Endothelial cell of umbilical vein (primary cell): ENCODE data around the gene OPA1. TPM values are rescaled to one million over a fixed set of nuclear protein-coding genes. Genes with fewer than 3 reads are reported as not detected.

ENCODE experiments used
- BruUV-seq: library from RNA; stranded (reverse); fragments of 400-500 nt; replicated peaks from 2 replicates; lab custom pipeline; 2021; lab: Mats Ljungman, UMichigan
- CTCF ChIA-PET: fragments of 300-600, 350-600 bp; sonication (Branson Sonifier 250); formaldehyde crosslinking; loops from one replicate; lab custom pipeline; 2021; ENCODE audit warnings: antibody characterized with exemption, inconsistent platforms; lab: Charles Lee
- POLR2A ChIA-PET: fragments of 300-600, 350-600 bp; sonication (Branson Sonifier 250); formaldehyde crosslinking; loops from one replicate; lab custom pipeline; 2021; ENCODE audit warnings: antibody characterized with exemption, inconsistent platforms; lab: Charles Lee
- DNase-seq: peaks from one replicate; pipeline ENCODE4 v3.0.0-alpha.2; 2011; ENCODE audit warnings: low read depth, low spot score
- FAIRE-seq: peaks from 2 replicates; lab custom pipeline; 2011; peaks lifted over from hg19 to GRCh38; lab: Jason Lieb, UNC
- H2AFZ ChIP-seq: 2 replicates; pipeline ENCODE4 v1.6.0; 2012; ENCODE audit warnings: low read depth, low read length, control low read depth, inconsistent platforms
- H3K27ac ChIP-seq: 2 replicates; pipeline ENCODE4 v1.5.1; 2011; ENCODE audit warnings: low read depth, mild to moderate bottlenecking, control low read depth, low read length, moderate library complexity; ENCODE audit not compliant: insufficient read depth
- H3K27me3 ChIP-seq, 2 experiments: 2 replicates each; pipeline versions ENCODE4 v1.6.0 to v1.6.1; 2011; ENCODE audit warnings: low read length in 2 of 2, mixed read lengths in 1 of 2; ENCODE audit not compliant: control insufficient read depth in 2 of 2, insufficient read depth in 2 of 2
- H3K36me3 ChIP-seq, 2 experiments: 2 replicates in 1 of 2; 3 replicates in 1 of 2; pipeline ENCODE4 v1.5.1; 2011; ENCODE audit warnings: low read length in 2 of 2, mild to moderate bottlenecking in 1 of 2, moderate library complexity in 1 of 2; ENCODE audit not compliant: control insufficient read depth in 2 of 2, insufficient read depth in 2 of 2; ENCODE audit errors: extremely low read depth in 1 of 2
- H3K4me1 ChIP-seq: 3 replicates; pipeline ENCODE4 v1.5.1; 2011; ENCODE audit warnings: mild to moderate bottlenecking, low read length; ENCODE audit not compliant: control insufficient read depth, insufficient read depth; ENCODE audit errors: extremely low read depth
- H3K4me2 ChIP-seq: 2 replicates; pipeline ENCODE4 v1.6.1; 2011; ENCODE audit warnings: low read length, control low read depth, mixed read lengths; ENCODE audit not compliant: insufficient read depth
- H3K4me3 ChIP-seq, 3 experiments: fragments of 200-600 bp in 1 of 3; sonication (generic), shearing (Covaris generic) in 1 of 3; replicated peaks in 1 of 3; 2 replicates each; pipeline ENCODE4 v1.5.1; 2011 to 2016; ENCODE audit warnings: control low read depth in 3 of 3, low read length in 3 of 3, mild to moderate bottlenecking in 2 of 3, inconsistent platforms in 1 of 3, low read depth in 1 of 3, moderate library complexity in 1 of 3; ENCODE audit not compliant: insufficient read depth in 1 of 3
- H3K79me2 ChIP-seq: 2 replicates; pipeline ENCODE4 v1.6.0; 2012; ENCODE audit warnings: low read length, inconsistent platforms; ENCODE audit not compliant: control insufficient read depth, insufficient read depth
- H3K9ac ChIP-seq: replicated peaks from 2 replicates; pipeline ENCODE3; 2011; ENCODE audit warnings: low read length, control low read depth; ENCODE audit not compliant: insufficient read depth; ENCODE audit errors: extremely low read depth
- H3K9me1 ChIP-seq: replicated peaks from 3 replicates; pipeline ENCODE4 v1.6.0; 2011; ENCODE audit warnings: mild to moderate bottlenecking, low read length; ENCODE audit not compliant: control insufficient read depth, insufficient read depth; ENCODE audit errors: extremely low read depth
- H3K9me3 ChIP-seq: replicated peaks from 2 replicates; pipeline ENCODE4 v1.5.1; 2012; ENCODE audit warnings: low read length, inconsistent platforms; ENCODE audit not compliant: control insufficient read depth, insufficient read depth
- H4K20me1 ChIP-seq: replicated peaks from 2 replicates; pipeline ENCODE3; 2011; ENCODE audit warnings: mild to moderate bottlenecking, low read length; ENCODE audit not compliant: control insufficient read depth, insufficient read depth; ENCODE audit errors: extremely low read depth
- CTCF ChIP-seq, 2 donors: IDR thresholded peaks; 1 replicate in 1 of 2; 2 replicates in 1 of 2; pipeline ENCODE4 v1.5.1; 2011; ENCODE audit warnings: low read length in 2 of 2, mild to moderate bottlenecking in 2 of 2, moderate library complexity in 2 of 2, control low read depth in 1 of 2, inconsistent platforms in 1 of 2, low read depth in 1 of 2; ENCODE audit not compliant: insufficient read depth in 1 of 2; ENCODE audit errors: extremely low read depth in 1 of 2
- EZH2 ChIP-seq: IDR thresholded peaks from 2 replicates; pipeline ENCODE4 v1.6.1; 2012; ENCODE audit warnings: borderline replicate concordance, low read depth, mild to moderate bottlenecking, moderate library complexity, low read length, inconsistent platforms; ENCODE audit not compliant: severe bottlenecking
- FOS ChIP-seq: IDR thresholded peaks from 2 replicates; pipeline ENCODE4 v1.6.1; 2011; ENCODE audit warnings: mild to moderate bottlenecking, low read length, moderate library complexity, borderline replicate concordance; ENCODE audit not compliant: insufficient read depth
- GATA2 ChIP-seq: IDR thresholded peaks from 2 replicates; pipeline ENCODE4 v1.7.0; 2011; ENCODE audit warnings: low read depth, mild to moderate bottlenecking, moderate library complexity, mixed read lengths, low read length; ENCODE audit not compliant: insufficient read length, insufficient read depth
- JUN ChIP-seq: IDR thresholded peaks from 2 replicates; pipeline ENCODE4 v1.6.1; 2011; ENCODE audit warnings: borderline replicate concordance, low read depth; ENCODE audit not compliant: insufficient read length, insufficient read depth
- MAX ChIP-seq: IDR thresholded peaks from 2 replicates; pipeline ENCODE4 v1.6.1; 2011; ENCODE audit not compliant: insufficient read depth, insufficient read length
- MYC ChIP-seq: IDR thresholded peaks from one replicate; pipeline ENCODE4 v1.6.1; 2011; ENCODE audit warnings: mild to moderate bottlenecking, low read depth, low read length
- POLR2A ChIP-seq: IDR thresholded peaks from 2 replicates; pipeline ENCODE4 v1.6.1; 2012; ENCODE audit warnings: low read depth, mild to moderate bottlenecking, control low read depth, low read length
- POLR2AphosphoS5 ChIP-seq: IDR thresholded peaks from 2 replicates; pipeline ENCODE4 v1.6.1; 2012; ENCODE audit warnings: low read depth, mild to moderate bottlenecking, control low read depth, low read length, moderate library complexity; ENCODE audit not compliant: insufficient read depth
- dilution Hi-C: fragments of 300-500 bp; cut with MboI; formaldehyde crosslinking; loops from one replicate; pipeline ENCODE4 v1.15.0; 2019; ENCODE audit warnings: low sequenced_read_pairs; ENCODE audit not compliant: extremely low pct_ligation_motif_present
- intact Hi-C: fragments of 100-400 bp; cut with micrococcal nuclease; formaldehyde crosslinking; loops from one replicate; pipeline ENCODE4 v1.10.0; 2022
- polyA plus RNA-seq, 4 experiments: library from polyadenylated mRNA; depleted of rRNA in 3 of 4; stranded (reverse) in 3 of 4; unstranded in 1 of 4; fragments of >200 nt; gene quantifications; 2 replicates each; pipeline versions ENCODE4 v1.2.1 to v1.2.3, GENCODE V29; 2011 to 2012; ENCODE audit warnings: missing spikeins in 1 of 4
- total RNA-seq: library from RNA; stranded (reverse); gene quantifications from 2 replicates; pipeline ENCODE4 v1.2.3, GENCODE V29; 2021

Gene OPA1
- total and polyA plus RNA-seq, 2 donors (not counting 3 experiments of a cell fraction or from before 2014, with no cell fraction given) = 10.0 to 62.0 TPM

DNA sequence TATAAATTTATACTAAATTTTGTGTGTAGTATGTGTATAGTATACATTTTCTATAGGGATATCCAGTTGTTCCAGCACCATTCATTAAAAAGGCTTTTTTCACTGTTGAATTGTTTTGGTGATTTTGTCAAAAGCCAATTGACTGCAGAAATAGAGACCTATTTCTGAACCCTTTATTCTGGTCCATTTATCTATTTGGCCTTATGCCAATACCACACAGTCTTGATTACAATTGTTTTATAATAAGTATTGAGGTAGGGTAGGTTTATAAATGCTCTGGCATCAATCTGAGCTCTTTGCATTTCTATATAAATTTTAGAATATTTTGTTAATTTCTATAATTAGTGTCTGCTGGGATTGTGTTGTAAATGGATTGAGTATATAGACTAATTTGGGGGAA is 6.5 kb upstream of the OPA1 start:
- DNase-seq = no peak
- Histone ChIP-seq H3K79me2 (no peaks in the 10 kb centered on the region), H3K27ac (no peak overlapping the region), H3K9ac (no peak overlapping the region), H3K36me3 (no peaks in the 10 kb centered on the region), H3K9me3 (no peaks in the 10 kb centered on the region), H2AFZ (no peak overlapping the region), H3K27me3 (peaks cover 5 to 7% of the 10 kb centered on the region in 2 experiments), H4K20me1 (no peaks in the 10 kb centered on the region), H3K4me1 (no peaks in the 10 kb centered on the region), H3K9me1 (no peaks in the 10 kb centered on the region), H3K4me2 (no peak overlapping the region), H3K4me3 (no peak overlapping the region)
- intact Hi-C loops = no loop called here
- dilution Hi-C loops = no loop called here
- no peak for FAIRE-seq
- TF ChIP-seq POLR2A (no peak), JUN (no peak), MAX (no peak), EZH2 (no peak), FOS (no peak), GATA2 (no peak), POLR2AphosphoS5 (no peak), MYC (no peak), CTCF (IDR thresholded peaks at IDR 0.05; ENCODE audit: extremely low read depth in 1 of 2, insufficient read depth in 1 of 2, low read depth in 1 of 2, low read length in 2 of 2) (no peak)
- ChIA-PET POLR2A (no interaction called here), CTCF (interaction anchor here (1.2 kb wide), 1 partner anchor 14 kb away, joined by 3 read pairs; no protein-coding TSS in a partner anchor)
- no TSS peak for BruUV-seq
